ENCODE measurements around the gene DUSP3.

The DUSP3 gene

GRCh38 chr17:43812396-43813265, 33.9 kb upstream of the DUSP3 start:
- no peak overlapping the region for H3K4me3 ChIP-seq (ENCODE audit: low read depth, low read length)
- TF ChIP-seq, protein P1, sequence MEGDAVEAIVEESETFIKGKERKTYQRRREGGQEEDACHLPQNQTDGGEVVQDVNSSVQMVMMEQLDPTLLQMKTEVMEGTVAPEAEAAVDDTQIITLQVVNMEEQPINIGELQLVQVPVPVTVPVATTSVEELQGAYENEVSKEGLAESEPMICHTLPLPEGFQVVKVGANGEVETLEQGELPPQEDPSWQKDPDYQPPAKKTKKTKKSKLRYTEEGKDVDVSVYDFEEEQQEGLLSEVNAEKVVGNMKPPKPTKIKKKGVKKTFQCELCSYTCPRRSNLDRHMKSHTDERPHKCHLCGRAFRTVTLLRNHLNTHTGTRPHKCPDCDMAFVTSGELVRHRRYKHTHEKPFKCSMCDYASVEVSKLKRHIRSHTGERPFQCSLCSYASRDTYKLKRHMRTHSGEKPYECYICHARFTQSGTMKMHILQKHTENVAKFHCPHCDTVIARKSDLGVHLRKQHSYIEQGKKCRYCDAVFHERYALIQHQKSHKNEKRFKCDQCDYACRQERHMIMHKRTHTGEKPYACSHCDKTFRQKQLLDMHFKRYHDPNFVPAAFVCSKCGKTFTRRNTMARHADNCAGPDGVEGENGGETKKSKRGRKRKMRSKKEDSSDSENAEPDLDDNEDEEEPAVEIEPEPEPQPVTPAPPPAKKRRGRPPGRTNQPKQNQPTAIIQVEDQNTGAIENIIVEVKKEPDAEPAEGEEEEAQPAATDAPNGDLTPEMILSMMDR (IDR thresholded peaks at IDR 0.05; ENCODE audit: low read depth, low read length) = no peak

DNA sequence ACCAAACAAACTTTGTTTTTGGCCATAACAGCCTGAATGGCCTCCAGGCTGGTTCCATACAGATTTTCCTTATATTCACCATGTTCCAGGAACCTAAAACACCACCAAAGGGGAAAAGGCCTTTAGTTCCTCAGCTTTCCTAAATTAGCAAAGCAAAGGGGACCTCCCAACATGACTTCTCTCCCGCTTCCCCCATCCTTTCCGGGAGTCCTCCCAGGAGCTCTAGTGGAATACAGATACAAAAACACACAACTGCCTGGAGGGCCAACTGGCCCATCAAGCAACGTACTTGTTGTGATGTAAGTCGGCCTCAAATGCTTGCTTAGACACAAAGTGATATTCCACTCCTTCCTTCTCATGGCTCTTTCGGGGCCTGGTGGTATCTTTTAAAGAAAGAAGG, 32.0 kb upstream of the DUSP3 start:
- TF ChIP-seq, protein P1 (IDR thresholded peaks at IDR 0.05; ENCODE audit: low read depth, low read length) = no peak

GRCh38 chr17:43810226-43810715, 31.5 kb upstream of the DUSP3 start:
- no peak overlapping the region for H3K4me3 ChIP-seq (ENCODE audit: low read depth, low read length)
- TF ChIP-seq, protein P1 (IDR thresholded peaks at IDR 0.05; ENCODE audit: low read depth, low read length) = no peak

More for the DNA sequence above, 32.0 kb upstream of the DUSP3 start:
- H3K4me3 ChIP-seq (ENCODE audit: low read depth, low read length) = no peak overlapping the region

DNA sequence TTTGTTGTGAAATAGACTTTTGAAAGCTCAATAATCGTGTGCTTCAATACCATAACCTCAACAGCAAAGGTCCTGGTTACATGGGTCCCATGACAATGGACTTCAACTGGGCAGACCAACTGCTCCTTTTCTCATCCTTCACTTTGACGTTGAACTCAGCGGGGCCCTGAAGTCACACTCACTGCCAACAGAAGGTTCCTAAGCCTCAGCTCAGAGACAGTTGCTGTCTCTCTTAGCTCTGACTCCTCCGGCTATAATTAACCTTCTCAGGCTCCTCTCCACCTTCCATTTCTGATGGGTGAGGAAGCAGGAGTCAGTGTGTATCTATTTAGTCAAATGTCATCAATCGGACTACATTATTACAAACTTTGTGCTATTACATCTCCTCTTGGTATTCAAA, 30.3 kb upstream of the DUSP3 start:
- TF ChIP-seq, protein P1 (IDR thresholded peaks at IDR 0.05; ENCODE audit: low read depth, low read length) = no peak
- H3K4me3 ChIP-seq (ENCODE audit: low read depth, low read length) = no peak overlapping the region

- no peak overlapping the region for H3K4me3 ChIP-seq (ENCODE audit: low read depth, low read length)
- TF ChIP-seq, protein P1 (IDR thresholded peaks at IDR 0.05; ENCODE audit: low read depth, low read length) = no peak
Measured at GRCh38 chr17:43808076-43808475, 29.3 kb upstream of the DUSP3 start.

DNA sequence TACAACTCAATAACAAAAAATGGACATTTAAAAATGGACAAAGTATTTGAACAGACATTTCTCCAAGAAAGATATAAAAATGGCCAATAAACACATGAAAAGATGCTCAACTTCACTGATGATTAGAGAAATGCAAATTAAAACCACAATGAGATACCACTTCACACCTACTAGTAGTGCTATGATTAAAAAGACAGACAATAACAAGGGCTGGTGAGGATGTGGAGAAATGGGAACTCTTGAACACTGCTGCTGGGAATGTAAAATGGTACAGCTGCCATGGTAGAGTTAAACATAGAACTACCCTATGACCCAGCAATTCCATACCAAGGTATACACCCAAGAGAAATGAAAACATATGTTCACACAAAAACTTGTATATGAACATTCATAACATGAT, 26.3 kb upstream of the DUSP3 start:
- TF ChIP-seq, protein P1 (IDR thresholded peaks at IDR 0.05; ENCODE audit: low read depth, low read length) = no peak
- no peak overlapping the region for H3K4me3 ChIP-seq (ENCODE audit: low read depth, low read length)

- no peak overlapping the region for H3K4me3 ChIP-seq (ENCODE audit: low read depth, low read length)
- TF ChIP-seq, protein P1 (IDR thresholded peaks at IDR 0.05; ENCODE audit: low read depth, low read length) = no peak
Measured at GRCh38 chr17:43803758-43804157, 25.0 kb upstream of the DUSP3 start.
